ENCODE measurements around the gene F8A2.
"Not testable (repeated sequence)": the region's sequence is repeated elsewhere in the genome, so short reads cannot be mapped to it uniquely, and the experiment has no call there.

Gene F8A2

GRCh38 chrX:155349448-155349847 is 32.4 kb upstream of the F8A2 start:
- not testable (repeated sequence) for H3K4me2 ChIP-seq (ENCODE audit: low read length); H2AK5ac ChIP-seq (ENCODE audit: low read length); DNase-seq; H3K4me1 ChIP-seq (ENCODE audit: control insufficient read depth, low read depth, low read length); H3K4ac ChIP-seq (ENCODE audit: low read depth, low read length); H3K18ac ChIP-seq (ENCODE audit: low read length); H2BK15ac ChIP-seq (replicated peaks; ENCODE audit: low read depth); H2BK5ac ChIP-seq (ENCODE audit: low read length); H3K27me3 ChIP-seq (ENCODE audit: insufficient read depth, low read length, poor library complexity); H2BK120ac ChIP-seq (ENCODE audit: low read depth, low read length); H3K9ac ChIP-seq (ENCODE audit: low read length); H3K23ac ChIP-seq (ENCODE audit: low read length); H3K27ac ChIP-seq (ENCODE audit: low read depth, low read length); H3K36me3 ChIP-seq (ENCODE audit: control insufficient read depth, insufficient read depth, low read length); H3K56ac ChIP-seq (ENCODE audit: low read length); H4K8ac ChIP-seq (ENCODE audit: low read depth, low read length); H3K79me2 ChIP-seq (ENCODE audit: control insufficient read depth, insufficient read depth, low read length); H3K79me1 ChIP-seq (ENCODE audit: low read length); H4K5ac ChIP-seq (ENCODE audit: low read length); H3K4me3 ChIP-seq (ENCODE audit: low read length)
- no CpG with 5 or more reads among the region's 4 CpGs for WGBS (ENCODE audit: extremely low coverage, insufficient coverage, low lambda C conversion rate)

DNA sequence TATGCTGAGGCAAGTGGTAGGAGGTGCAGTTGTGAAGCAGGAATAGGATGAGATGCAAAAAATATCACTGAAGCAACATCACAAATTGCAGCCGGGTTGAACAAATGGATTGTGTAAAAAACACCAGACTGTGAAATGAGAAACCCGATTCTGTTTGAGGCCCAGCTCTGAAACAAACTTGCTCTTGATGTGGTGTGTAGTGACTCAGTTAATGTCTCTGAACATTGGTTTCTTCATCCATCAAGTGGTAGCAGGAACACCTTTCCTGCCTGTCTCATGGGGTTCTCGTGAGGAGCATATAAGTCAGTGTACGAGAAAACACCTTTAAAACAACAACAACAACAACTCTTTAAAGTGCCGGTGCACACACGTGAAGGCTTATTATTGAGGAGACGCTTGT is 18.2 kb upstream of the F8A2 start:
- H2BK120ac ChIP-seq (ENCODE audit: low read depth, low read length); H3K36me3 ChIP-seq (ENCODE audit: control insufficient read depth, insufficient read depth, low read length); H3K4me2 ChIP-seq (ENCODE audit: low read length); H3K79me2 ChIP-seq (ENCODE audit: control insufficient read depth, insufficient read depth, low read length); H3K27ac ChIP-seq (ENCODE audit: low read depth, low read length); H2BK5ac ChIP-seq (ENCODE audit: low read length); H3K4me3 ChIP-seq (ENCODE audit: low read length); H3K18ac ChIP-seq (ENCODE audit: low read length); H3K23ac ChIP-seq (ENCODE audit: low read length); H3K4ac ChIP-seq (ENCODE audit: low read depth, low read length); H3K9ac ChIP-seq (ENCODE audit: low read length); H3K27me3 ChIP-seq (ENCODE audit: insufficient read depth, low read length, poor library complexity); H4K5ac ChIP-seq (ENCODE audit: low read length); H4K8ac ChIP-seq (ENCODE audit: low read depth, low read length); H3K56ac ChIP-seq (ENCODE audit: low read length); H3K79me1 ChIP-seq (ENCODE audit: low read length); DNase-seq; H2AK5ac ChIP-seq (ENCODE audit: low read length); H2BK15ac ChIP-seq (replicated peaks; ENCODE audit: low read depth); H3K4me1 ChIP-seq (ENCODE audit: control insufficient read depth, low read depth, low read length): not testable (repeated sequence)
- no CpG with 5 or more reads among the region's 7 CpGs for WGBS (ENCODE audit: extremely low coverage, insufficient coverage, low lambda C conversion rate)

DNA sequence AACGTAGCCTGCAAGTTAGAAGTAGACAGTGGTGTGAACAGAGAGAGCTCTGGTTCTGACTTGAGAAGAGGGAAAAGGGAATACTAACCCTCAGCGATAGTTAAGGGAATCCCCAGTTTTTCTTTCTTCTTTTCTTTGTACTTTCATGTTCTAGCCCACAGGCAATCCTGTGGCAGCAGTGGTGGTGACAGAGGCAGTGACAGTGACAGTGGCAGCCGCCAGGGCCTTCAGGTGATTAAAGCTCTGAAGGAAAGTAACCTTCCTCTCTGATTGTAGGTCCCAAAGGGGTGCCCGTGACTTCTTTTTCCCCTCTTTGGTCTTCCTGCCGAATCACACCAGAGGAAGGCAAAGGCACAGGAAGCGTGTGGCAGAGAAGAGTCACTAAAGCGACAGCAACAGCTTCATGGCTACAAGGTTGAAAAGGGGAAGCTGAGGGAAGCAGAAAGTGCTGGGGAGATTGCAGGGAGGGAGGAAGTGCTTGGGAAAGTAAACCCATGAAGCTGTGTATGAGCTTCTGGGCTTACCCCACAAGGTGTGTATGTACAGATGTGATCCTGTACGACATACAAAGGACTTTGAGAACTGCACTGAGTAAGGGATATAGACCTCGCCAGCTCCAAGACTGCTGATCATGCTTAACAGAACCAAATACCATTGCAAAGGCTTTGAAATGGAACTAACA is 8.0 kb upstream of the F8A2 start:
- H3K79me1 ChIP-seq (ENCODE audit: low read length); H2BK5ac ChIP-seq (ENCODE audit: low read length); H3K36me3 ChIP-seq (ENCODE audit: control insufficient read depth, insufficient read depth, low read length); H3K4me1 ChIP-seq (ENCODE audit: control insufficient read depth, low read depth, low read length); H4K5ac ChIP-seq (ENCODE audit: low read length); H3K4me3 ChIP-seq (ENCODE audit: low read length); H3K27me3 ChIP-seq (ENCODE audit: insufficient read depth, low read length, poor library complexity); H3K23ac ChIP-seq (ENCODE audit: low read length); H3K56ac ChIP-seq (ENCODE audit: low read length); H3K9ac ChIP-seq (ENCODE audit: low read length); H4K8ac ChIP-seq (ENCODE audit: low read depth, low read length); H2BK15ac ChIP-seq (replicated peaks; ENCODE audit: low read depth); H3K79me2 ChIP-seq (ENCODE audit: control insufficient read depth, insufficient read depth, low read length); DNase-seq; H2BK120ac ChIP-seq (ENCODE audit: low read depth, low read length); H3K4me2 ChIP-seq (ENCODE audit: low read length); H3K18ac ChIP-seq (ENCODE audit: low read length); H2AK5ac ChIP-seq (ENCODE audit: low read length); H3K4ac ChIP-seq (ENCODE audit: low read depth, low read length); H3K27ac ChIP-seq (ENCODE audit: low read depth, low read length): not testable (repeated sequence)
- WGBS (ENCODE audit: extremely low coverage, insufficient coverage, low lambda C conversion rate): no CpG with 5 or more reads among the region's 9 CpGs

DNA sequence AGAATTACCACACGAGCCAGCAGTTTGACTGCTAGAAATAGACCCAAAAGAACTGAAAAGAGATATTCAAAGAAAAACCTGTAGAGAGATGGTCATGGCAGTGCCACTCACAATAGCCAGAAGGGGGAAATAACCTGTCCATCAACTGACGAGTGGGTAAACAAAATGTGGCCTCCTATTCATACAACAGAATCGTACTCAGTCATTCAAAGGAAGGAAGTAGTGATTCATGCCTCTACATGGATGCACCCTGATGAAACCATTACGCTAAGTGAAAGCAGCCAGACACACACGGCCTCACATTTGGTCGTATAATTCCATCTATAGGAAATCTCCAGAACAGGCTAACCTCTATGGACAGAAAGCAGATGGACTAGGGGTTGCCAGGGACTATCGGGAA is 2.1 kb upstream of the F8A2 start:
- not testable (repeated sequence) for H3K23ac ChIP-seq (ENCODE audit: low read length); H3K18ac ChIP-seq (ENCODE audit: low read length); H2BK5ac ChIP-seq (ENCODE audit: low read length); H3K36me3 ChIP-seq (ENCODE audit: control insufficient read depth, insufficient read depth, low read length); H2BK15ac ChIP-seq (replicated peaks; ENCODE audit: low read depth); H3K27ac ChIP-seq (ENCODE audit: low read depth, low read length); H3K4me1 ChIP-seq (ENCODE audit: control insufficient read depth, low read depth, low read length); H3K79me2 ChIP-seq (ENCODE audit: control insufficient read depth, insufficient read depth, low read length); H4K8ac ChIP-seq (ENCODE audit: low read depth, low read length); H2AK5ac ChIP-seq (ENCODE audit: low read length); H4K5ac ChIP-seq (ENCODE audit: low read length); H3K27me3 ChIP-seq (ENCODE audit: insufficient read depth, low read length, poor library complexity); H3K4ac ChIP-seq (ENCODE audit: low read depth, low read length); H3K56ac ChIP-seq (ENCODE audit: low read length); H3K4me2 ChIP-seq (ENCODE audit: low read length); H3K4me3 ChIP-seq (ENCODE audit: low read length); H3K9ac ChIP-seq (ENCODE audit: low read length); H2BK120ac ChIP-seq (ENCODE audit: low read depth, low read length); H3K79me1 ChIP-seq (ENCODE audit: low read length); DNase-seq
- no CpG with 5 or more reads among the region's 7 CpGs for WGBS (ENCODE audit: extremely low coverage, insufficient coverage, low lambda C conversion rate)

GRCh38 chrX:155382529-155382967 is 653 bp downstream of the F8A2 start:
- not testable (repeated sequence) for H2BK5ac ChIP-seq (ENCODE audit: low read length); H4K8ac ChIP-seq (ENCODE audit: low read depth, low read length); H3K27me3 ChIP-seq (ENCODE audit: insufficient read depth, low read length, poor library complexity); DNase-seq; H3K27ac ChIP-seq (ENCODE audit: low read depth, low read length); H3K56ac ChIP-seq (ENCODE audit: low read length); H3K4me1 ChIP-seq (ENCODE audit: control insufficient read depth, low read depth, low read length); H2BK120ac ChIP-seq (ENCODE audit: low read depth, low read length); H3K79me2 ChIP-seq (ENCODE audit: control insufficient read depth, insufficient read depth, low read length); H2AK5ac ChIP-seq (ENCODE audit: low read length); H3K36me3 ChIP-seq (ENCODE audit: control insufficient read depth, insufficient read depth, low read length); H3K23ac ChIP-seq (ENCODE audit: low read length); H3K79me1 ChIP-seq (ENCODE audit: low read length); H3K18ac ChIP-seq (ENCODE audit: low read length); H2BK15ac ChIP-seq (replicated peaks; ENCODE audit: low read depth); H3K9ac ChIP-seq (ENCODE audit: low read length); H3K4me3 ChIP-seq (ENCODE audit: low read length); H4K5ac ChIP-seq (ENCODE audit: low read length); H3K4me2 ChIP-seq (ENCODE audit: low read length); H3K4ac ChIP-seq (ENCODE audit: low read depth, low read length)
- WGBS (ENCODE audit: extremely low coverage, insufficient coverage, low lambda C conversion rate): no CpG with 5 or more reads among the region's 64 CpGs

GRCh38 chrX:155389634-155390033 is 7.7 kb downstream of the F8A2 start:
- no peaks in the 10 kb centered on the region for H3K4me1 ChIP-seq (ENCODE audit: control insufficient read depth, low read depth, low read length)
- no CpG with 5 or more reads among the region's 8 CpGs for WGBS (ENCODE audit: extremely low coverage, insufficient coverage, low lambda C conversion rate)
- no peak for DNase-seq

More at GRCh38 chrX:155389634-155390033, 7.7 kb downstream of the F8A2 start:
- Histone ChIP-seq H3K79me1 (ENCODE audit: low read length) (no peaks in the 10 kb centered on the region), H2BK120ac (ENCODE audit: low read depth, low read length) (no peak overlapping the region), H4K8ac (ENCODE audit: low read depth, low read length) (no peak overlapping the region), H3K4me2 (ENCODE audit: low read length) (no peak overlapping the region), H3K4me3 (ENCODE audit: low read length) (no peak overlapping the region), H3K27me3 (ENCODE audit: insufficient read depth, low read length, poor library complexity) (no peaks in the 10 kb centered on the region), H3K56ac (ENCODE audit: low read length) (no peak overlapping the region), H3K36me3 (ENCODE audit: control insufficient read depth, insufficient read depth, low read length) (no peaks in the 10 kb centered on the region), H3K23ac (ENCODE audit: low read length) (no peak overlapping the region), H2AK5ac (ENCODE audit: low read length) (no peak overlapping the region), H4K5ac (ENCODE audit: low read length) (no peak overlapping the region), H3K79me2 (ENCODE audit: control insufficient read depth, insufficient read depth, low read length) (no peaks in the 10 kb centered on the region), H3K9ac (ENCODE audit: low read length) (no peak overlapping the region), H3K4ac (ENCODE audit: low read depth, low read length) (no peak overlapping the region), H3K18ac (ENCODE audit: low read length) (no peak overlapping the region), H2BK15ac (replicated peaks; ENCODE audit: low read depth) (no peak overlapping the region), H3K27ac (ENCODE audit: low read depth, low read length) (no peak overlapping the region), H2BK5ac (ENCODE audit: low read length) (no peak overlapping the region)
